Ovary (tissue), 9 donors: ENCODE results near the gene DTD1. TPM values are rescaled to one million over a fixed set of nuclear protein-coding genes. Genes with fewer than 3 reads are reported as not detected.

Experiments used
- DNase-seq, 5 donors: peaks; one replicate each; pipeline ENCODE4 v3.0.0-alpha.2; 2019 to 2020
- H3K27ac ChIP-seq, 2 donors: fragments of 200-600 bp; one replicate each; pipeline versions ENCODE4 v1.5.1 to v1.8.0; 2019 to 2022
- H3K27me3 ChIP-seq: fragments of 200-600 bp; one replicate; pipeline ENCODE4 v1.8.0; 2022
- H3K36me3 ChIP-seq: fragments of 200-600 bp; sonication (generic); one replicate; pipeline ENCODE4 v1.5.1; 2019
- H3K4me1 ChIP-seq: one replicate; pipeline ENCODE4 v1.8.1; 2013; ENCODE audit warnings: mild to moderate bottlenecking, moderate library complexity; ENCODE audit not compliant: insufficient read depth
- H3K4me3 ChIP-seq: fragments of 200-600 bp; sonication (generic); one replicate; pipeline ENCODE4 v1.5.1; 2017
- H3K9me3 ChIP-seq, 2 donors: fragments of 200-600 bp in 1 of 2; sonication (generic) in 1 of 2; one replicate each; pipeline versions ENCODE4 v1.5.1 to v1.8.1; 2013 to 2019; ENCODE audit warnings: mild to moderate bottlenecking in 1 of 2, moderate library complexity in 1 of 2
- CTCF ChIP-seq, 3 donors: fragments of 450-650 bp in 2 of 3; fragments of 200-600 bp in 1 of 3; IDR thresholded peaks; one replicate each; pipeline versions ENCODE4 v1.5.1 to v1.8.0; 2016 to 2022; ENCODE audit warnings: antibody characterized with exemption in 3 of 3, mild to moderate bottlenecking in 1 of 3
- EP300 ChIP-seq: sonication (generic); formaldehyde crosslinking; IDR thresholded peaks from one replicate; pipeline ENCODE4 v1.6.1; 2017; ENCODE audit warnings: antibody characterized with exemption
- POLR2A ChIP-seq: fragments of 450-650 bp; IDR thresholded peaks from one replicate; pipeline ENCODE4 v1.6.1; 2017; ENCODE audit warnings: antibody characterized with exemption, mild to moderate bottlenecking, moderate library complexity
- WGBS, 3 donors: extraction: QIAGEN DNeasy Blood & Tissue Kit in 1 of 3; methylation state at CpG; one replicate each; pipeline versions ENCODE4 v1.1.5 to v1.1.7; 2013 to 2017; 5-methylcytosine and 5-hydroxymethylcytosine counted together
- intact Hi-C, 4 donors: fragments of 100-400 bp; cut with DNase I; formaldehyde crosslinking; loops; one replicate each; pipeline versions ENCODE4 v1.11.0 to v1.15.1; 2022 to 2023
- polyA plus RNA-seq, 2 donors: library from polyadenylated mRNA; stranded (reverse); fragments of 200-250 nt in 1 of 2; fragments of 350-450 nt in 1 of 2; fragmentation: Illumina TruSeq in 1 of 2; extraction: RNeasy Lipid Tissue Mini Kit (QIAGEN cat#74804) in 1 of 2; gene quantifications; one replicate each; pipeline ENCODE4 v1.2.3, GENCODE V29; 2013 to 2014
- total RNA-seq, 7 donors: library from RNA; depleted of rRNA in 2 of 7; stranded (reverse); fragments of >200 nt in 2 of 7; fragmentation: NEBNext Ultra II Directional in 3 of 7; extraction: Animal tissue kit (Norgen Biotek cat#: 25700) in 3 of 7; gene quantifications; one replicate each; pipeline versions ENCODE4 v1.1.0 to v1.2.4, GENCODE V29; 2016 to 2023
- donor health status: DM: no; HTN: no; CAD: no; lungs with moderate emphysema.
- donor health status: DM: no; HTN: no; CAD: no.
- donor health status: Bipolar disorder and iron deficiency.
- donor health status: DM: yes; HTN: yes; CAD: no.
- donor health status: DM: no; HTN: no; CAD: no.
- donor health status: DM: yes; HTN: yes; CAD: no.

The DTD1 gene
- total and polyA plus RNA-seq, 9 donors: 12.4 to 36.5 (median 22.7) TPM

DNA sequence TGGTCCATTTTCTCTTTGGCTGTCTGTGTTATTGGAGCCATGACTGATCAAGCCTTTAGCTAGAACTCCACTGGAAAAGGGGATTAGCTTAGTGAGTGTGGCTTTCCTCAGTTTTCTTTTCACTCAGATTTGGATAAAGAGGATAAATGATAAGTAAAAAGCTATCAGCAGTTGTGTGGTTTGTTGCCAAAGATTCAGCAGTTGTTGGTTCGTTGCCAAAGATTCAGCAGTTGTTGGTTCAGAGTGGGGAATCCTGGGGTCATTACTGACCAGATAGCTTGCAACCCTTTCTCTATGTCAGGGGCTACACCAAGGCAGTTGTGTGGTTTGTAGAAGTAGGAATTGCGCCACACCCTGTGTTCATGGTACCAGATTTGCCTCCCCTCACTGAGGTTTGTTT is 118.1 kb downstream of the DTD1 start:
- Histone ChIP-seq H3K4me3 (no peak overlapping the region), H3K36me3 (no peaks in the 10 kb centered on the region), H3K4me1 (no peaks in the 10 kb centered on the region), H3K27me3 (no peaks in the 10 kb centered on the region), H3K27ac (no peak overlapping the region), H3K9me3 (no peaks in the 10 kb centered on the region)
- TF ChIP-seq CTCF (IDR thresholded peaks at IDR 0.05) (no peak), EP300 (no peak), POLR2A (no peak)
- intact Hi-C loops: no loop called here
- 72 to 80% (median 78%) methylated on average over 2 of the region's 2 CpGs for WGBS, 3 donors
- DNase-seq: no peak

DNA sequence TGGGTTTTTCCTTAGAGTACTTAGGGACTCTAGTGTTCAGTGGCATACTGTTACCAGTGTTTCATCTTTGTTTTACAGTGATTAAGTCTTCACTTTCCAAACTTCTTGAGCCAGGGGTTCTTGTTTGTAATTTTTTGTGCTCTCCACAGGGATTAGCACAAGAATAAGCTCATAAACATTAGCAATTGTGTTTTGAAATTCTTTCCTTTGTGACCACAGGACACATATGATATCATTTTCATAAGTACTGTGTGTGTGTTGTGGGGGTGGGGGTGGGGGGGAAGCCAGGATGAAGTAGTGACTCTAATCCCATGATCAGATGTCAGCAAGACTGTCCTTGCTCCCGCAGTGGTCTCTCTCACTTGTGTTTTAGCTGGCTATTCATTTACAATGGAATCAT is 124.3 kb downstream of the DTD1 start:
- no peak overlapping the region for H3K27ac ChIP-seq
- no peaks in the 10 kb centered on the region for H3K4me1 ChIP-seq
- no peak overlapping the region for H3K4me3 ChIP-seq
- TF ChIP-seq CTCF (IDR thresholded peaks at IDR 0.05) (no peak), POLR2A (no peak), EP300 (no peak)
- intact Hi-C loops: no loop called here
- H3K27me3 ChIP-seq: no peaks in the 10 kb centered on the region
- DNase-seq: no peak
- no peaks in the 10 kb centered on the region for H3K9me3 ChIP-seq
- 88 to 100% (median 96%) methylated on average over 1 of the region's 1 CpG for WGBS, 3 donors
- no peaks in the 10 kb centered on the region for H3K36me3 ChIP-seq

DNA sequence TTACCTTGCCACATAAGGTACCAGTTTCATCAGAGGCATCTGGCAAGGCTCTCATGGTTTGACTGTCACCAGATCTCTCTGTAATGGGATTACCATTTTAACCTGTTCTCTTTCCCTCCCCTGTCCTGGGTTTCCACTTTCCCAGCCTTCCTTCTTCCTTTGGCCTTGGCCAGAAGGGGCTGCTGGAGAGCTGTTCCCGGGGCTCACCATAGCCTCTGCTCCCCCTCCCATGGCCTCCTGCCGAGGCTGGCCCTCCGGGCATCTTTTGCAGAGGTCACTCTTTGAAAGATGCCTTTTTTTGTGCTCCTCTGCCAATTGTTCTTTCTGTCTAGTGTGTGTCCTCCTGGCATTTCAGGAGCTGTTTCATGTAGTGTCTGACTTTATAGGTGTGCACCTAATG is 125.0 kb downstream of the DTD1 start:
- Histone ChIP-seq H3K27ac (no peak overlapping the region), H3K4me1 (no peaks in the 10 kb centered on the region), H3K9me3 (no peaks in the 10 kb centered on the region), H3K4me3 (no peak overlapping the region), H3K27me3 (no peaks in the 10 kb centered on the region), H3K36me3 (no peaks in the 10 kb centered on the region)
- TF ChIP-seq POLR2A (no peak), EP300 (no peak), CTCF (IDR thresholded peaks at IDR 0.05) (no peak)
- DNase-seq: no peak
- 53 to 72% (median 65%) methylated on average over 3 of the region's 3 CpGs for WGBS, 3 donors
- intact Hi-C loops: no loop called here

GRCh38 chr20:18715564-18715963 is 127.7 kb downstream of the DTD1 start:
- H3K27me3 ChIP-seq: no peaks in the 10 kb centered on the region
- WGBS, 3 donors: 91 to 97% (median 94%) methylated on average over 3 of the region's 3 CpGs
- H3K4me3 ChIP-seq: no peak overlapping the region
- no peaks in the 10 kb centered on the region for H3K36me3 ChIP-seq
- H3K9me3 ChIP-seq: no peaks in the 10 kb centered on the region
- DNase-seq: no peak
- no peaks in the 10 kb centered on the region for H3K4me1 ChIP-seq
- intact Hi-C loops: no loop called here
- no peak for TF ChIP-seq CTCF (IDR thresholded peaks at IDR 0.05)
- no peak for TF ChIP-seq EP300
- TF ChIP-seq POLR2A: no peak
- H3K27ac ChIP-seq: no peak overlapping the region

DNA sequence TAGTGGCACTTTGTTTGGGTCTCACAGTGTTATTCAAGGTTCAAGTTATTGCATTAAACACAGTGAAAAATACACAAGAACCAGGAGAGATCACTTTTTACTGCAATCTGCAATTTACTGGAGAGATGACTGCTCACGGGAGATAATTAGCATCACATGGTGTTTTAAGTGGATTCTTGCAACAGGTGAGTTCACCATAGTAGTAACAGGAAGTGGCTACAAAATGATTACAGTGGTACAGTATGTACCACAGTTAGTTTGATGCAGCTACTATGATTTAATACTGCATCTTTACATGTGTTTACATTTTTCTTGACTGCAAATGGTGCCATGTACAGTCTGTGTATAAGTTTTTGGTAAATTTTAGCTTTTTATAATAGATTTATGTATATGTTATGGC is 129.2 kb downstream of the DTD1 start:
- no peaks in the 10 kb centered on the region for H3K4me1 ChIP-seq
- H3K27ac ChIP-seq: no peak overlapping the region
- no peaks in the 10 kb centered on the region for H3K9me3 ChIP-seq
- no peak for TF ChIP-seq POLR2A
- TF ChIP-seq CTCF (IDR thresholded peaks at IDR 0.05): no peak
- 87 to 100% (median 96%) methylated on average over 1 of the region's 1 CpG for WGBS, 3 donors
- no peaks in the 10 kb centered on the region for H3K36me3 ChIP-seq
- no peaks in the 10 kb centered on the region for H3K27me3 ChIP-seq
- intact Hi-C loops: no loop called here
- no peak for DNase-seq
- no peak overlapping the region for H3K4me3 ChIP-seq
